ENCODE results near the gene PLSCR1.
"Not testable (repeated sequence)": the region's sequence is repeated elsewhere in the genome, so short reads cannot be mapped to it uniquely, and the experiment has no call there.

PLSCR1 gene

GRCh38 chr3:146502887-146503460 is 41.4 kb downstream of the PLSCR1 start:
- Histone ChIP-seq H3K27me3 (ENCODE audit: control insufficient read depth in 2 of 2, insufficient read depth in 2 of 2, low read length in 2 of 2) (no peaks in the 10 kb centered on the region), H3K9me3 (ENCODE audit: control insufficient read depth in 2 of 2, low read length in 2 of 2) (no peaks in the 10 kb centered on the region), H3K36me3 (ENCODE audit: control insufficient read depth in 2 of 2, insufficient read depth in 2 of 2, low read length in 2 of 2) (no peaks in the 10 kb centered on the region), H3K9ac (ENCODE audit: low read depth in 1 of 2, low read length in 2 of 2) (no peak overlapping the region), H3K27ac (ENCODE audit: low read depth in 2 of 2, low read length in 2 of 2) (peak overlapping the region; percentile 77 to 80), H3K4me3 (ENCODE audit: low read length in 2 of 2) (no peak overlapping the region), H3K4me1 (ENCODE audit: control insufficient read depth in 2 of 2, insufficient read depth in 2 of 2, low read length in 2 of 2) (peaks cover 25 to 47% of the 10 kb centered on the region in 2 donors)

DNA sequence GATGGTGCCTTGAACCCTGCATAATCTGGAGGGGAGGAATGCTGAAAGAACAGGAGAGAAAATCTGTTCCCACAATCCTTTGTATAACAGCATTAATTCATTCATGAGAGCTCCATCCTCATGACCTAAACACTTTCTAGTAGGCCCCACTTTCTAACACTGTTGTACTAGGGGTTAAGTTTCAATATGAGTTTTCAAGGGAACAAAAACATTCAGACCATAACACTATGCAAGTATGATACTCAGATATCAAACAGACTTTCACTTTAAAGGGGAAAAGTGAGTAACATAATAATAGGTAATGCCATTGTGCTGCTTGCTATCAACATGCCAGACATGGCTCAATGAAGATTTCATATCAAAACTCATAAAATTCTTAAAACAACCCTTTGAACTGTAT is 42.7 kb downstream of the PLSCR1 start:
- H3K9ac ChIP-seq (ENCODE audit: low read depth in 1 of 2, low read length in 2 of 2), result no peak overlapping the region

GRCh38 chr3:146499701-146500100 is 44.7 kb downstream of the PLSCR1 start:
- Histone ChIP-seq H3K9me3 (ENCODE audit: control insufficient read depth in 2 of 2, low read length in 2 of 2) (no peaks in the 10 kb centered on the region), H3K9ac (ENCODE audit: low read depth in 1 of 2, low read length in 2 of 2) (no peak overlapping the region), H3K36me3 (ENCODE audit: control insufficient read depth in 2 of 2, insufficient read depth in 2 of 2, low read length in 2 of 2) (no peaks in the 10 kb centered on the region), H3K27me3 (ENCODE audit: control insufficient read depth in 2 of 2, insufficient read depth in 2 of 2, low read length in 2 of 2) (no peaks in the 10 kb centered on the region), H3K27ac (ENCODE audit: low read depth in 2 of 2, low read length in 2 of 2) (peak overlapping the region in 1 of 2 donors; percentile 65), H3K4me3 (ENCODE audit: low read length in 2 of 2) (no peak overlapping the region), H3K4me1 (ENCODE audit: control insufficient read depth in 2 of 2, insufficient read depth in 2 of 2, low read length in 2 of 2) (peaks cover 12 to 31% of the 10 kb centered on the region in 2 donors)

More for the DNA sequence above, 42.7 kb downstream of the PLSCR1 start:
- Histone ChIP-seq H3K36me3 (ENCODE audit: control insufficient read depth in 2 of 2, insufficient read depth in 2 of 2, low read length in 2 of 2) (no peaks in the 10 kb centered on the region), H3K9me3 (ENCODE audit: control insufficient read depth in 2 of 2, low read length in 2 of 2) (no peaks in the 10 kb centered on the region), H3K27ac (ENCODE audit: low read depth in 2 of 2, low read length in 2 of 2) (no peak overlapping the region), H3K4me3 (ENCODE audit: low read length in 2 of 2) (no peak overlapping the region), H3K4me1 (ENCODE audit: control insufficient read depth in 2 of 2, insufficient read depth in 2 of 2, low read length in 2 of 2) (peaks cover 25 to 42% of the 10 kb centered on the region in 2 donors), H3K27me3 (ENCODE audit: control insufficient read depth in 2 of 2, insufficient read depth in 2 of 2, low read length in 2 of 2) (no peaks in the 10 kb centered on the region)

DNA sequence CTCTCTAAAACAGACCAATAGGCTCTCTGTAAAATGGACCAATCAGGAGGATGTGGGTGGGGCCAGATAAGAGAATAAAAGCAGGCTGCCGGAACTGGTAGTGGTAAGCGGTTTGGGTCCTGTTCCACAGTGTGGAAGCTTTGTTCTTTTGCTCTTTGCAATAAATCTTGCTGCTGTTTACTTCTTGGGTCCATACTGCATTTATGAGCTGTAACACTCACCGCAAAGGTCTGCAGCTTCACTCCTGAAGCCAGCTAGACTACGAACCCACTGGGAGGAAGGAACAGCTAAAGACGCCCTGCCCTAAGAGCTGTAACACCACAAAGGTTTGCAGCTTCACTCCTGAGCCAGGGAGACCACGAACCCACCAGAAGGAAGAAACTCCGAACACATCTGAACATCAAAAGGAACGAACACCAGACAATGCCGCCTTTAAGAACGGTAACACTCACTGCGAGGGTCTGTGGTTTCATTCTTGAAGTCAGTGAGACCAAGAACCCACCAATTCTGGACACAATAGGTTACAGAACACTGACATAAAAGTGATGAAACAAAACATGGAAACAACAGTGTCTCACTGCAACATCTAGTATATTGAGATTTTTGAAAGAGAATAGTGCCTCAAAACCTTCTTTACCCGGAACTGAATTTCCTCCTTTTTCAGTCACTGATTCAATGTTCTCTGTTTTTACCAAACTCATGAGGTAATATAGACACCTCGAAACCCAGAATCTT is 46.2 kb downstream of the PLSCR1 start:
- Histone ChIP-seq H3K4me1 (ENCODE audit: control insufficient read depth in 2 of 2, insufficient read depth in 2 of 2, low read length in 2 of 2) (peaks cover 8 to 17% of the 10 kb centered on the region in 2 donors), H3K4me3 (ENCODE audit: low read length in 2 of 2) (peak overlapping the region in 1 of 2 donors; percentile 6), H3K9me3 (ENCODE audit: control insufficient read depth in 2 of 2, low read length in 2 of 2) (no peaks in the 10 kb centered on the region), H3K36me3 (ENCODE audit: control insufficient read depth in 2 of 2, insufficient read depth in 2 of 2, low read length in 2 of 2) (no peaks in the 10 kb centered on the region), H3K9ac (ENCODE audit: low read depth in 1 of 2, low read length in 2 of 2) (no peak overlapping the region), H3K27ac (ENCODE audit: low read depth in 2 of 2, low read length in 2 of 2) (peak overlapping the region in 1 of 2 donors; percentile 68), H3K27me3 (ENCODE audit: control insufficient read depth in 2 of 2, insufficient read depth in 2 of 2, low read length in 2 of 2) (no peaks in the 10 kb centered on the region)

- not testable (repeated sequence) for H3K9ac ChIP-seq (ENCODE audit: low read depth in 1 of 2, low read length in 2 of 2); H3K36me3 ChIP-seq (ENCODE audit: control insufficient read depth in 2 of 2, insufficient read depth in 2 of 2, low read length in 2 of 2); H3K27ac ChIP-seq (ENCODE audit: low read depth in 2 of 2, low read length in 2 of 2); H3K9me3 ChIP-seq (ENCODE audit: control insufficient read depth in 2 of 2, low read length in 2 of 2); H3K4me3 ChIP-seq (ENCODE audit: low read length in 2 of 2); H3K27me3 ChIP-seq (ENCODE audit: control insufficient read depth in 2 of 2, insufficient read depth in 2 of 2, low read length in 2 of 2)
- peaks cover 5 to 14% of the 10 kb centered on the region in 2 donors for H3K4me1 ChIP-seq (ENCODE audit: control insufficient read depth in 2 of 2, insufficient read depth in 2 of 2, low read length in 2 of 2)
These were observed 47.1 kb downstream of the PLSCR1 start for GRCh38 chr3:146497145-146497843.

- H3K4me3 ChIP-seq (ENCODE audit: low read length in 2 of 2), result no peak overlapping the region
- H3K27me3 ChIP-seq (ENCODE audit: control insufficient read depth in 2 of 2, insufficient read depth in 2 of 2, low read length in 2 of 2), result no peaks in the 10 kb centered on the region
- peaks cover 5 to 14% of the 10 kb centered on the region in 2 donors for H3K4me1 ChIP-seq (ENCODE audit: control insufficient read depth in 2 of 2, insufficient read depth in 2 of 2, low read length in 2 of 2)
- H3K27ac ChIP-seq (ENCODE audit: low read depth in 2 of 2, low read length in 2 of 2), result no peak overlapping the region
- H3K9ac ChIP-seq (ENCODE audit: low read depth in 1 of 2, low read length in 2 of 2), result no peak overlapping the region
- H3K9me3 ChIP-seq (ENCODE audit: control insufficient read depth in 2 of 2, low read length in 2 of 2), result no peaks in the 10 kb centered on the region
- no peaks in the 10 kb centered on the region for H3K36me3 ChIP-seq (ENCODE audit: control insufficient read depth in 2 of 2, insufficient read depth in 2 of 2, low read length in 2 of 2)
These were observed 47.7 kb downstream of the PLSCR1 start for GRCh38 chr3:146496726-146497125.

GRCh38 chr3:146496251-146496650 is 48.2 kb downstream of the PLSCR1 start:
- no peak overlapping the region for H3K9ac ChIP-seq (ENCODE audit: low read depth in 1 of 2, low read length in 2 of 2)
- no peak overlapping the region for H3K27ac ChIP-seq (ENCODE audit: low read depth in 2 of 2, low read length in 2 of 2)
- H3K27me3 ChIP-seq (ENCODE audit: control insufficient read depth in 2 of 2, insufficient read depth in 2 of 2, low read length in 2 of 2), result no peaks in the 10 kb centered on the region
- no peaks in the 10 kb centered on the region for H3K9me3 ChIP-seq (ENCODE audit: control insufficient read depth in 2 of 2, low read length in 2 of 2)
- no peaks in the 10 kb centered on the region for H3K36me3 ChIP-seq (ENCODE audit: control insufficient read depth in 2 of 2, insufficient read depth in 2 of 2, low read length in 2 of 2)
- peaks cover 5 to 14% of the 10 kb centered on the region in 2 donors for H3K4me1 ChIP-seq (ENCODE audit: control insufficient read depth in 2 of 2, insufficient read depth in 2 of 2, low read length in 2 of 2)
- no peak overlapping the region for H3K4me3 ChIP-seq (ENCODE audit: low read length in 2 of 2)

DNA sequence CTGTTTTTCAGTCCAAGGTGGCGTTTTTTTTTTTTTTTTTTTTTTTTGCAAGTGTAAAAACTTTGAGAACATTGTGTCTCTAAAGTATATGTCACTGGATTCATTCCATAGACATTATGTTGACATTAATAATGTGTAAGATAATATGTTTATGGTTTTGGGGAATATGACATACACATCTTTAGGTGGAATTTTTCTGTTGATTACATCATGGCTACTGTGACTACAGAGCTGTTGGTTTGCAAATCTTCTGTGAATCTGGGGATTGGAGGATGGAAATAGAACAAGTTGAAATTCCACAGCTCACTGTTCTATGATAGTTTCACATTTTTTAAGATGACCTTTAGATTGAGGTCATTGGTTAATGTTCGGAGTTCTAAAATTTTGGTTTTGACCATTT is 50.6 kb downstream of the PLSCR1 start:
- Histone ChIP-seq H3K36me3 (ENCODE audit: control insufficient read depth in 2 of 2, insufficient read depth in 2 of 2, low read length in 2 of 2) (no peaks in the 10 kb centered on the region), H3K9me3 (ENCODE audit: control insufficient read depth in 2 of 2, low read length in 2 of 2) (no peaks in the 10 kb centered on the region), H3K9ac (ENCODE audit: low read depth in 1 of 2, low read length in 2 of 2) (no peak overlapping the region), H3K4me3 (ENCODE audit: low read length in 2 of 2) (no peak overlapping the region), H3K4me1 (ENCODE audit: control insufficient read depth in 2 of 2, insufficient read depth in 2 of 2, low read length in 2 of 2) (peaks cover 5 to 7% of the 10 kb centered on the region in 2 donors), H3K27me3 (ENCODE audit: control insufficient read depth in 2 of 2, insufficient read depth in 2 of 2, low read length in 2 of 2) (no peaks in the 10 kb centered on the region), H3K27ac (ENCODE audit: low read depth in 2 of 2, low read length in 2 of 2) (no peak overlapping the region)

- Histone ChIP-seq H3K27me3 (ENCODE audit: control insufficient read depth in 2 of 2, insufficient read depth in 2 of 2, low read length in 2 of 2) (no peaks in the 10 kb centered on the region), H3K9me3 (ENCODE audit: control insufficient read depth in 2 of 2, low read length in 2 of 2) (no peaks in the 10 kb centered on the region), H3K36me3 (ENCODE audit: control insufficient read depth in 2 of 2, insufficient read depth in 2 of 2, low read length in 2 of 2) (no peaks in the 10 kb centered on the region), H3K27ac (ENCODE audit: low read depth in 2 of 2, low read length in 2 of 2) (no peak overlapping the region), H3K4me3 (ENCODE audit: low read length in 2 of 2) (no peak overlapping the region), H3K9ac (ENCODE audit: low read depth in 1 of 2, low read length in 2 of 2) (no peak overlapping the region), H3K4me1 (ENCODE audit: control insufficient read depth in 2 of 2, insufficient read depth in 2 of 2, low read length in 2 of 2) (peaks cover 3% of the 10 kb centered on the region in 2 donors)
These were observed 51.2 kb downstream of the PLSCR1 start for GRCh38 chr3:146493221-146493620.

DNA sequence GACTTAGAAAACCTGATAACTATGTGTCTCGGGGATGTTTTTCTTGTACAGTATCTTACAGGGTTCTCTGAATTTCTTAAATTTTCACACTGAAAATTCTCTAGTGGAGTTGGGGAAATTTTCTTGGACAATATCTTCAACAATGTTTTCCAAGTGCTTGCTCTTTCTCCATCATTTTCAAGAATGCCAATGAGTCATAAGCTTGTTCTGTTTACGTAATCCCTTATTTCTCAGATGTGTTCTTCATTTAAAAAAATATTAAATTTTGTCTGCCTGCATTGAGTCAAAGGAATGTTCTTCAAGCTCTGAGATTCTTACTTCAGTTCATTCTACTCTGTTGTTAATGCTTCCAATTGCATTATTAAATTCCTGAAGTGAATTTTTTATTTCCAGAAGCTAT is 53.1 kb downstream of the PLSCR1 start:
- no peaks in the 10 kb centered on the region for H3K9me3 ChIP-seq (ENCODE audit: control insufficient read depth in 2 of 2, low read length in 2 of 2)
- no peaks in the 10 kb centered on the region for H3K27me3 ChIP-seq (ENCODE audit: control insufficient read depth in 2 of 2, insufficient read depth in 2 of 2, low read length in 2 of 2)
- H3K36me3 ChIP-seq (ENCODE audit: control insufficient read depth in 2 of 2, insufficient read depth in 2 of 2, low read length in 2 of 2), result no peaks in the 10 kb centered on the region
- no peak overlapping the region for H3K4me3 ChIP-seq (ENCODE audit: low read length in 2 of 2)
- H3K4me1 ChIP-seq (ENCODE audit: control insufficient read depth in 2 of 2, insufficient read depth in 2 of 2, low read length in 2 of 2), result no peaks in the 10 kb centered on the region
- H3K9ac ChIP-seq (ENCODE audit: low read depth in 1 of 2, low read length in 2 of 2), result no peak overlapping the region
- H3K27ac ChIP-seq (ENCODE audit: low read depth in 2 of 2, low read length in 2 of 2), result no peak overlapping the region
